Activated CD4-positive, alpha-beta T cell treated with anti-CD3 and anti-CD28 coated beads for 1 hour (primary cell): ENCODE results near the gene ADAM23.
"Not testable (repeated sequence)": the region's sequence is repeated elsewhere in the genome, so short reads cannot be mapped to it uniquely, and the experiment has no call there.

ENCODE experiments used
- DNase-seq: peaks from one replicate; pipeline ENCODE4 v3.0.0-alpha.2; 2020

Gene ADAM23, protein sequence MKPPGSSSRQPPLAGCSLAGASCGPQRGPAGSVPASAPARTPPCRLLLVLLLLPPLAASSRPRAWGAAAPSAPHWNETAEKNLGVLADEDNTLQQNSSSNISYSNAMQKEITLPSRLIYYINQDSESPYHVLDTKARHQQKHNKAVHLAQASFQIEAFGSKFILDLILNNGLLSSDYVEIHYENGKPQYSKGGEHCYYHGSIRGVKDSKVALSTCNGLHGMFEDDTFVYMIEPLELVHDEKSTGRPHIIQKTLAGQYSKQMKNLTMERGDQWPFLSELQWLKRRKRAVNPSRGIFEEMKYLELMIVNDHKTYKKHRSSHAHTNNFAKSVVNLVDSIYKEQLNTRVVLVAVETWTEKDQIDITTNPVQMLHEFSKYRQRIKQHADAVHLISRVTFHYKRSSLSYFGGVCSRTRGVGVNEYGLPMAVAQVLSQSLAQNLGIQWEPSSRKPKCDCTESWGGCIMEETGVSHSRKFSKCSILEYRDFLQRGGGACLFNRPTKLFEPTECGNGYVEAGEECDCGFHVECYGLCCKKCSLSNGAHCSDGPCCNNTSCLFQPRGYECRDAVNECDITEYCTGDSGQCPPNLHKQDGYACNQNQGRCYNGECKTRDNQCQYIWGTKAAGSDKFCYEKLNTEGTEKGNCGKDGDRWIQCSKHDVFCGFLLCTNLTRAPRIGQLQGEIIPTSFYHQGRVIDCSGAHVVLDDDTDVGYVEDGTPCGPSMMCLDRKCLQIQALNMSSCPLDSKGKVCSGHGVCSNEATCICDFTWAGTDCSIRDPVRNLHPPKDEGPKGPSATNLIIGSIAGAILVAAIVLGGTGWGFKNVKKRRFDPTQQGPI

DNA sequence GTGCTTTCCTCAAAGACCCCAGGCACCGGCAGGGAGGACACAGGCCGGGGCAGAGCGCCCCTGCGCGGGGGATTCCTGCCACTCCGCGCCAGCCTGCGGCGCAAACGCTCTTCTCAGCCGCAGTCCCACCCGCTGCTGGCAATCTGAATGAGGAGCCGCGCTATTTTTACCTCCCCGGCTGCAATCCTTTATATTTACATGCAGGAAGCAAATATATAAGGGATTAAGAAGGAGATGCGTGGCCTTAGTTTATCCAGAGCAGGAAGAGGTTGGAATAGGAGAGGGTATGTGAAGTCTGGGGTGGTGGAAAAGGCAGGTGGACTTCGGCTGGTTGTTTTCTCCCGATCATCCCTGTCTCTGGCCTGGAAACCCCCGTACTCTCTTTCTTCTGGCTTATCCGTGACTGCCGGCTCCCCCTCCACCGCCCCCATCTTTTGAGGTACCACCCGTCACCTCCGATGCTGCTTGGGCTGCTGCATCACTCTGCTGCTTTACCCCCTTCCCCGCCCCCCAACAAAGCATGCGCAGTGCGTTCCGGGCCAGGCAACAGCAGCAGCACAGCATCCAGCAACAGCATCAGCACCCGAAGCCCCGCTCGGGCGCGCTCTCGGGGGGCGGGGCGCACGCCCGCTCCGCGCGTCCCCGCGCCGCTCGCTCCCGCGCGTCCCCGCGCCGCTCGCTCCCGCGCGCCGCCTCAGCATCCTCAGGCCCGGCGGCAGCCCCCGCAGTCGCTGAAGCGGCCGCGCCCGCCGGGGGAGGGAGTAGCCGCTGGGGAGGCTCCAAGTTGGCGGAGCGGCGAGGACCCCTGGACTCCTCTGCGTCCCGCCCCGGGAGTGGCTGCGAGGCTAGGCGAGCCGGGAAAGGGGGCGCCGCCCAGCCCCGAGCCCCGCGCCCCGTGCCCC is at the start of gene ADAM23:
TSS of gene ADAM23 (plus strand) at position 700 of the 902 bp plus-strand sequence. CDS start 335 bp downstream, outside the sequence.
- DNase-seq: peak; percentile 11

DNA sequence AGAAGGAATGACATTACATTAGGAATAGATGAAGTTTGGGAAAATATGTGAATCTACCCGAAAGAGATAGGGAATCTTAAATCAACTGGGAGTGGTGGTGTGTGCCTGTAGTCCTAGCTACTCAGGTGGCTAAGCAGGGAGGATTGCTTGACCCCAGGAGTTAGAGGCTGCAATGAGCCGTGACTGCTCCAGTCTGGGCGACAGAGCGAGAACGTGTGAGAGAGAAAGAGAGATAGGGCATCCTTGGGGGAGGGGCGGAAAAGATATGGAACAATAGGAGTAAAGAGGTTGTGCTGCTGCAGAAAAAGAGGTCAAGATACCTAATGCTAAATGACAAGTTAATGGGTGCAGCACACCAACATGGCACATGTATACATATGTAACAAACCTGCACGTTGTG is 47.1 kb upstream of the ADAM23 start:
- DNase-seq: no peak

DNA sequence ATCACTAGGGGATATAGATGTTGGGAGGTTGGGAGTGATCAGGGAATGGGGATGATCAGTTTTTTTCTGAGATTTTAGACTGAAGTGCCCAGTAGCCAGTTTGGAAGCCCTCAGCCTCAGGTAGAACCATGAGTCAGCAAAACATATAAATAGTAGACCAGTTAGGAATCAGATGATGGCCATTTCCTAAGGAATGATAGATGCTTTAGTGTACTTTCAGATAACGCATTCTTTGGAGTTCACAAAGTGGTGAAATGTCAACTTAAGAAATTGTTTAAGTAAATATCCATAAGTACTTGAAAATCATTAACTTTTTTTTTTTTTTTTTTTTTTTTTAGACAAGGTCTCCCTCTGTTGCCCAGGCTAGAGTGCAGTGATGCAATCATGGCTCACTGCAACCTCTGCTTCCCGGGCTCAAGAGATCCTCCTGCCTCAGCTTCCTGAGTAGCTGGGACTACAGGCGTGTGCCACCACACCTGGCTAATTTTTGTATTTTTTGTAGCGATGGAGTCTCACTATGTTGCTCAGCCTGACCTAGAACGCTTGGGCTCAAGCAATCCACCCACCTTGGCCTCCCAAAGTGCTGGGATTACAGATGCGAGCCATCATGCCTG is 40.3 kb upstream of the ADAM23 start:
- DNase-seq: not testable (repeated sequence)

DNA sequence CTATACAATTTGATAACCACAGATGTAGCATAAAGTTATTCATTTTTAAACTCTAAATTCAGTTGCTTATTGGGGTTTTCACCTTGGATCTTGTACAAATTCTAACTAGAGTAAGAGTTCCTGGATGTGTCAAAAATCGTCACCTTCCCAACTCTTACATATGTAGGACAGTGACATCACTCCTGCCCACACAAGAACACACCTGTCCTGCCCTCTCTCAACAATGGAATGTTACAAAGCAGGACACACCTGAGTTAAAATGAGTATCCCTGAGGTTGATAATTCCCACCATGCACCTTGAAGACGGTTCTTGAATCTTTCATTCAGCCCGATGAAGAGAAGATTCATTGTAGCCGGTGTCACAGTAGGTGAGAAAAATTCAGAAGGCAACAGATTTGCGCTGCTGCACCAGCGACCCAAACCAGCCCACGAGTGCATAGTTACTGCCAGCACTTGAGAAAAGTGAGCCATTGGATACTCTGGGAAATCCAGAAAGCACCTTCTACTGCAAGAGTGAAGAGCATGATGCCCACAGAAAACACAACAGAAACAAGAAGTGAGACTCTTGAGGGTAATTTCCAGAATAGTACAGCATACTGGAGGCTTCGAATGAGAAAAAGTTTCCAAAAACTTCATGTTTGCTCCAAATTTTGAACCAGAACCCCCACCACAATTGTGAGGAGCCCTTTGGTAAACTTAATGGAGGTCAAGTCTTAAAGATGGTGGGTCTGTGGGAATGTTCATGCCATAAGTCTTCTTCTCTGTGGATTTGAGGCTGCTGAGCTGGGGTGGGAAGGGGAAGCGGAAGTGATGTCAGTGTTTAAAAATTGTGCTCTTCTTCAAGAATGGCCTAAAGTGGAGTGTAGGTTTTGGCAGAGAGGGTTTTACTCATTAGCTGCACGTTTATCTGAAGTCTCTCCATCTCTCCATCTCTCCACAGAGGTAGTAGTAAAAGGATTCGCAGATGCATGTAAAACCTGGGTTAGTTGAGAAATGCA is 34.7 kb upstream of the ADAM23 start:
- no peak for DNase-seq

DNA sequence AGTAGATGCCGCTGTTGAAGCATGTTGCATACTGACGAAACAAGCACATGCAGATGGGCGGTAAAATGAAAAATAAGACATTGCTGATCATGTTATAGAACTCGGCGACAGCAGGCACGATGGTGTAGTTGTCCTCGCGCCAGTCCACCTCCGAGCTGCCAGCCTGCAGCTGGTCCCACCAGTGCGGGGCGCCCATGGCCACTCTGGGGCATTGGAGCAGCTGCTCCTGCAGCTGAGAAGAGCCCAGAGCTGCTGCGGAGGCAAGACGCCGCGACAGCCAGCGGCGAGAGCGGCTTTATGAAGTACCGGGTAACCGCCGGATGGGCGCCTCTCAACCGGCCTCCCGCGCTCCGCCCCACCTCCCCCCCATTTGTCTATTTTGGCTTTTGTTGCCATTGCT is 32.6 kb upstream of the ADAM23 start:
- DNase-seq: no peak

DNA sequence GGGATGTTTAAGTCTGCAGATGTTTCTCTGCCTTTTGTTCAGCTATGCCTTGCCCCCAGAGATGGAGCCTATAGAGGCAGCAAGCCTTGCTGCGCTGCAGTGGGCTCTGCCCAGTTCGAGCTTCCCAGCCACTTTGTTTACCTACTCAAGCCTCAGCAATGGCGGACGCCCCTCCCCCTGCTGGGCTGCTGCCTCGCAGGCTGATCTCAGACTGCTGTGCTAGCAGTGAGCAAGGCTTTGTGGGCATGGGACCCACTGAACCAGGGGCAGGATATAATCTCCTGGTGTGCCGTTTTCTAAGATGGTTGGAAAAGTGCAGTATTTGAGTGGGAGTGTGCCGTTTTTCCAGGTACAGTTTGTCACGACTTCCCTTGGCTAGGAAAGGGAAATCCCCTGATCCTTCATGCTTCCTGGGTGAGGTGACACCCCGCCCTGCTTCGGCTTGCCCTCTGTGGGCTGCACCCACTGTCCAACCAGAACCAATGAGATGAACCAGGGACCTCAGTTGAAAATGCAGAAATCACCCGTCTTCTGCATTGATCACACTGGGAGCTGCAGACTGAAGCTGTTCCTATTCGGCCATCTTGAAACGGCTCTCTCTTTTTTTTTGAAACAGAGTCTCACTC is 27.6 kb upstream of the ADAM23 start:
- DNase-seq: no peak

DNA sequence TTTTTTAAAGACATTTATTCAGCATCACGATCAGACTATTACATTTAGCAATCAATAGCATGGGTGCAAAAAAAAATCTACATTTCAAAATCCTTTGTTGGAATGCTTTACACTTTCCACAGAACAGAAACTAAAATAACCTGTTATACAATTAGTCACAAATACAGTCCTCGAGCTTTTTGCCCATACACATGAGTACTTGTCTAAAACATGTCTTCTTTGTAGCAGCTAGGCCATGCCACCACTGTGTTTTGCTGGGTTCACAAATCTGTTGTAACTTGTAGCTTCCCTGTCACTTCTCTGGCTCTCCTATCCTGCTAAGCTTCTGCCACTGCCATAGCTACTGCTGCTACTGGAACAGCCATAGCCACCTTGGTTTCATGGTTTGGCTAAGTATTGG is 24.4 kb upstream of the ADAM23 start:
- no peak for DNase-seq

DNA sequence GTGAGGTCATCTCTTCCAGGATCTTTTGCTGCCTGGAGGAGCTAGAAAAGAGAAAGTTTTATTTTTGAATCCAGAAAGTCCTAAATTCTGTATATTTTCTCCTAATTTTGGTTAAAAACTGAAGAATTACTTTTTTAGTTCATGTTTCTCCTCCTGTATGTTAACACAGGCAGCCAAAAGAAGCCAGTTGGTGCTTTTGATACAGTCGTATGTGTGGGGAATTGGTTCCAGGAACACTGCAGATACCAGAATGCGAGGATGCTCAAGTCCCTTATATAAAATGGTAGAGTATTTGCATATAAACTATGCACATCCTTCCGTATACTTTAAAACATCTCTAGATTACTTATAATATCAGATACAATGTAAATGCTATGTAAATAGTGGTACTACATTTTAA is 22.6 kb upstream of the ADAM23 start:
- no peak for DNase-seq

DNA sequence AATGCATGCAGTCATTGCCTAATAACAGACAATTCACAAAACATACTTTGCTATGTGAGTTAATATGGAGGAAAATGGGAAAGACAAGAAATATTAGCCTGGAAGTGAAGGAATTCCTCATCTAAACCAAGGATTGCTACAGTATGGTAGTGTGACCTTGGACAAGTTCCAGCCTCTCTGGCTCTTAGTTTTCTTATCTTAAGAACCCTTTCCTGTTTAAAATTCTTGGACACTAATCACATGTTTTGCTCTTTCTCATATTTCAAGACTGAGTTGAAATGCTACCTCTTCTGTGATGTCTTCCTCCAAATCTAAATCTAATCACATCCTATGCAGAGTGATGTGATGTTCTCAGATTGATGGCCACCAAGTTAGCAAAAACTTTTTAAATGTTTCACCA is 20.8 kb upstream of the ADAM23 start:
- DNase-seq: no peak

DNA sequence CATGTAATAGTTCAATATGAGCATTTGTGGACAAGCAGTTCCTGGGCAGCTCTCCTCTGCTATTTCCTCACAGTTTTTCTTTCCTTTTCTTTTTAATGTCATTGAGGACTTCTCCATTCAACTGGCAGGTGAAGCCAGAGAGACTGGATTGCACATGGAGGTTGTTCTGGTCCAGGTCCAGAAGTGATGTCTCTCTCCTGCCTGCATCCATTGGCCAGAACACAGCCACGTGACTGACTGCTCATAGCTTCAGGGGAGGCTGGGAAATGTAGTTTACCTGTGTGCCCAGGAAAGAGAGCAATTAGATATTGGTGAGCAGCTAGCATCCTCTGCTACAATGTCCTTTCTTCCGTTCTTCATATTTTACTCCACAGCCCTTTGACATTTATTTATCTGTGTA is 20.2 kb upstream of the ADAM23 start:
- no peak for DNase-seq

DNA sequence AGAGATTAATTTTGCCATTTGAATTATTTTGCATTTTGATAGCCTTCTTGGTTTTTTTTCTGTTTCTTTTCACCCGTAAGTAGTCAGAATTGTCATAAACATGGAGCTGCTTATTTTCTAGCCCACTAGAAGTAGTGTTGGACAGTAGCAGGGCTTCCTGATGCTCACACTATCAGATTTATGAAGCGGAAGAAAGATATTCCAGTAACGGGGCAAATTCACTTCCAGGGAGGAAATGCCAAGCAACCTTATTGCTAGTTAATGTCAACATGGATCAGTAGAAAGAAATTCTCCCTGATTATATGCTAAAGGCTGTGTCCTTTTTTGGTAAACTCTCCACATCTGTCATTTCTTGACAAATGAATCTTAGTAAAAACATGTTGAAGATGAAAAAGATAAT is 19.2 kb upstream of the ADAM23 start:
- DNase-seq: no peak

DNA sequence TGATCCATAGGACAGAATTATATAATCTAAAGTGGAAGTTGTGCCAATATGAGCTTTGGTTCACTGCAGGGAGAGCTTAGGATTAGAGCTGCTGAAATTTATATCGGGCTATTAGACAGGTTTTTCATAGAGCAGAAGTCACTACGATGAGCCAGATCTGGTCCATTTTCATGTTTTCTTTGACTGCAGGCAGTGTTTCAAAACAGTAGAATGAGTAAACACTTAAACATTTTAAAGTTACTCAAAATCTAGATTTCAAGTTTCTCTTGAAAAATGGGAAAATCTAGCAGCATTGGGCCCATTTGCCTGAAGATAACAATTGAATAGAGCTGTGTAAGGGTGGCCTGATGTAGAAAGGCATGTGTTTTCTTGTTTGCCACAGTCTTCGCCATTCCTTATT is 14.5 kb upstream of the ADAM23 start:
- DNase-seq: no peak

DNA sequence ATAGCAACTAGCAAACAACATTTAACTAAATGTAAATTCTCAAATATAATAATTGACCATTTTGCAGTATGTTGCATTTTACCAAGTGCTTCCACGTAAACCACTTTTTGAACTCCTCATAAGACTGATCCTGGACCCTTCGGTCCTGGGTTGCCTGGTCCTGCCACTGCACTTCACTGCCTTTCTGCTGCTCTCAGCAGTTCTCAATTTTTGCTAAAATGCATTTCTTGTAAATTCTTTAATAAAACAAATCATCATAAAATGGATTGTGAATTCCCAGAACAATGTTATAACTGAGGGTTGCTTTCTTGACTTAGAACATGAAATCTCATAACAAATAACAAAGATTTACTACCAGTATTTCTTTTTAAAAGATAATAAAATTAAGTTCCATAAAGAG is 12.9 kb upstream of the ADAM23 start:
- DNase-seq: no peak

DNA sequence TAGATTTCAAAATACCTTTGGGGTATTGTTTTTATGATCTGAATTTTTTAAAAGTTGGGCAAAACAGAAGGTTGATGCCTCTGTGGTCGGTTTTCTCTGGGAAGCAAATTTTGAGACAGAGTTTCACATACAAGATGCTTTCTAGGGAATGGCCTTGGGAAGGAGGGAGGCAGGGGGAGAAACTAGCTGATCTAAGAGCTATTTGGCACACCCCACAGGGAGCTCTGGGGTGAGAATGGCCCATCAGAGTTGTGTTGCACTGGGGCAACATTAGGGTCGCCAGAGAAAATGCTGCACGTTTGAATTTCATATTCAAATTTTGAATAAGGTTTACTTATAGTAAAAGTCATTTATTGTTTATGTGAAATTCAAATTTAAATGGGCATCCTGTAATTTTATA is 11.9 kb upstream of the ADAM23 start:
- DNase-seq: no peak

DNA sequence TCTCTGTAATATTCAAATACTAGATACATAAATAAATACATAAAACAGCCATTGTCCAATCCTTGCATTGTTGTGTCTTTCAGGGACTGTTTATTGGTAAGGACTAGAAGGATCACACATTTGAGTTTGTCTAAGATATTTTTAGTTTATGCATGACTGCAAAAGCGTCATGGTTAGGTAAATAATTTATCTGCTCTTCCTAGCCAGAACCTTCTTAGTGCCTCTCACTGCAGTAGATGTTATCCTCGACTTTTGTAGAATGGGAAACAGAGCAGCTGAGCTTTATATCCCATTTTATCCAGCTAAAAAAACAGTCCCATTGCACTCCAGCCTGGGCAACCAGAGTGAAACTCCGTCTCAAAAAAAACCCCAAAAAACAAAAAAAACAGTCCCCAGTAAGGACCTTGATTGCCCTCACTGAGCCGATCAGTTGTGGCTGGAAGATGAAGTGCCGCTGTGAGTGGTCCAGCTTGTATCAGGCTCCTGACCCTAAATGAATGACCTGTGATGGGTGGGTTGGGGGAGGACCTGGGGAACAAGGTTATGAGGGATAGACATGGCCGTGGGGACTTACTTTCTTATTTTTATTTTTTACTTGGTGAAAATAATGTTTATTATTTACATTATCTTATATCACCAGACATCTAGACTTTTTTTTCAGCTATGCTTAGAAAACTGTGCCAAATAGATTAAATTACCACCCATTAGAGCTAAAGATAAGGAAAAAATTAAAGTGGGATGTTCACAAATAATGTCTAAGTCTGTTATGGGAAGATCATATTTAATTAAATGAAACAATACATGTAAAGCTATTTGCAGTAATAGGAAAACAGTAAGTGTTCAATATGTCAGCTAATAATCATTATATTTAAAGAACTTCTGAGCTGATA is 10.9 kb upstream of the ADAM23 start:
- DNase-seq: no peak

DNA sequence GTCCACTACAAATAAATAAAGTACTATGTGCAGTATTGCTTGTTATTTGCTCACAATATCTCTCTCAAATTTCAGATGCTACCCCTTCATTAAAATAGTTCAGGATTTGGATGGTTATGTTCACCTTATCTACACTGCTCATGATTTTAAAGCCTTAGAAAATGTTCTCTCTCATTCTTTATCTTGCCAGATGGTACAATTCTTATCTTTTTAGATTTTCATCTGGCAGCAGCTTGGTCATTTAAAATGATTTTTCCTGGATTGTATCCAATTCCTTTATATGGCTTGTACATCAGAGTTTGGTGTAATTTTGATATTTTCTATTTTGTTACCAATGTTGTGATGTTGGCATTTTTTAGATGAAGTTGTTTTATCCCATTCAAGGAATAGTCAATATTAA is 10.1 kb upstream of the ADAM23 start:
- no peak for DNase-seq

DNA sequence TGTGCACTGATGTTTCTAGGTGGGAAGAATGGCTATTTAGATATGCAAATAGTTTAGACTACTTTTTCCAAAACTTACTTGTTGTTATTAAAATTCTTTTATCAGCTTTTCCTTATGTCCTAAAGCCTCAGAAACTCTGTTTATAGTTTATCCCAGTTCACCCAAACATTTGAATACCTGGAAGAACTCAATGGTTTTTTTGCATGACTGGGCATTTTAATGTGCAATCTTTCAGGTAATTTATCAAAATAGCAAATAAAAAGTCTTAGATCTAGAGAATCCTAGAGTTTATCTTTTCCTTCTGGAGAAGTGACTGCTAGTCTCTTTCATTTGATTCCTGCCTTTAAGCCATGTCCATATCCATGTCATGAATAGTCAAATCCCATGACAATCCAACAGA is 9.6 kb upstream of the ADAM23 start:
- DNase-seq: no peak

DNA sequence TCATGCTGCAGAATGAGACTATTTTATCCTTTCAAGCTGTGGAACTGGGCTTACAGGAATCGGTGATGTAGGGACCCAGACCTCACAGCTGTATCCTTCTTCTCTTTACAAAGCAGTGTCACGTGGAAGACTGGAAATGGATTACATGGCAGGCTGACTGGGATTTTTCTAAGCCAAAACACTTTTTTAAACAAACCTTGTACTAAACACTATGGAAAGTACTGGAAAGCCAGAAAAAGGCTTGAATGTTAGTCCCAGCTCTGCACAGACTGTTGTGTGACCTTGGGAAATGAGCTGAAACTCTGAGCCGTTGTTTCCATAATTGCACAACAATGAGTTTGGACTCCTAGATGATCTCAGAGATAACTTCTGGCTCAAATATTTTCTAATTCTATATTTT is 7.6 kb upstream of the ADAM23 start:
- DNase-seq: no peak

DNA sequence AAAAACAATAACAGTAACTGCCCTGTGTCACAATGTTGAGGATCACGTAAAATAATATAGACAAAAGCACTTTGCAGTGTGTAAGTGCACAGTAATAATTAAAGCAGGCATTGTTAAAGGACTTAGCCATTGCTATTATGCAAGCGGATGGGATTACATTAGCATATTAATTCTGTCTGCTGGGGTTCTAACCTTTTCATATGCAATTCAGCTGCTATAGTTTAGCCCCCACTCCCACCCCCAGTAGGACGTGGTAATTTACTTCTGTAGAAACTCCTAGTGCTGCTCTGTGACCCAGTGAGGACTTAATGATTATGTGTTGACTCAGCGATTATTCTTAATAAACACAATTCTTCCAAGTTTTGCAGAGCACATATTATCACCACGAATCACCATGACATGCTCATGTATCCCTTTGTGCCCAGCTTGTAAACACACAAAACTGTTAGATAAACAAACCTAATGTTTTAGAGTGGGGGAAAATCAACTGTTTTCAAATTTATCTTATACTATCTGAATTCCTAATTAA is 5.1 kb upstream of the ADAM23 start:
- no peak for DNase-seq

DNA sequence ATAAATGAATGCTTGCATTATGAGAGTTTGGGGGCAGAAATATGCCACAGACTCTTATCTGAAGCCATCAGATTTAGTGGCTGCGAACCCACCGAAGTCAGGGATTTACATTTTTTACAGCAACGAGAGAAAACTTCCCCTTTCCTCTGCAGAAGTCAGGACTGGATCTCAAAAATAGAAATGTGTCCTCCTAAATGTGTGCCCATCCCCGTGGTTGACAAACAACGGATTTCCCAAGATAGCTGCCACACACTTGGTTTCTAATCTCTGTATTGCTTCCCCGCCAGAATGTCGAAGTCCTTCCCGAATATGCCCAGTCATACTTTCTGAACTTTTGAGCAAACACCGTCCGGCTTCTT is 879 bp upstream of the ADAM23 start:
- DNase-seq: no peak
